ENCODE results near the gene USP49. TPM values are rescaled to one million over a fixed set of nuclear protein-coding genes. Genes with fewer than 3 reads are reported as not detected.
"Not testable (repeated sequence)": the region's sequence is repeated elsewhere in the genome, so short reads cannot be mapped to it uniquely, and the experiment has no call there.

Gene USP49
- total and polyA plus RNA-seq, 10 of the 15 experiments (the other 5 are each of a cell fraction or from before 2014, with no cell fraction given), result 1.0 to 7.7 (median 4.3) TPM

GRCh38 chr6:41943456-41943855 lies 48.3 kb upstream of the USP49 start (continued):
- no peak for TF ChIP-seq YBX1 (IDR thresholded peaks at IDR 0.05)
- no peak for TF ChIP-seq ETV6 (conservative IDR thresholded peaks at IDR 0.05 in 1 of 2, IDR thresholded peaks at IDR 0.05 in 1 of 2; ENCODE audit: borderline replicate concordance in 1 of 2, low read depth in 1 of 2)
- TF ChIP-seq BCL3 (IDR thresholded peaks at IDR 0.05; ENCODE audit: borderline replicate concordance, insufficient read depth, low read depth, low read length, poor library complexity, severe bottlenecking), result no peak
- no peak for TF ChIP-seq LARP7 (IDR thresholded peaks at IDR 0.05)
- no peak for TF ChIP-seq KDM1A (IDR thresholded peaks at IDR 0.05; ENCODE audit: borderline replicate concordance)
- TF ChIP-seq CBFB (IDR thresholded peaks at IDR 0.05; ENCODE audit: low read depth), result no peak

GRCh38 chr6:41942882-41943281 lies 47.7 kb upstream of the USP49 start:
- CTCF ChIA-PET, result interaction anchor here (1.0 to 13.2 kb wide), 4 partner anchors 14 to 102 kb away, joined by 3 to 193 read pairs (median 70); partner anchors contain the start of genes BYSL and MED20
- H2AFZ ChIP-seq (ENCODE audit: control insufficient read depth, low read depth, low read length); H3K36me3 ChIP-seq (ENCODE audit: control insufficient read depth in 2 of 2, insufficient read depth in 2 of 2, low read length in 1 of 2); DNase-seq (ENCODE audit: low read depth, low spot score); H3K9me3 ChIP-seq (replicated peaks; ENCODE audit: control insufficient read depth, insufficient read depth, low read length); H3K4me2 ChIP-seq (ENCODE audit: control insufficient read depth, insufficient read depth); H4K20me1 ChIP-seq (ENCODE audit: control insufficient read depth, insufficient read depth); ATAC-seq; in situ Hi-C loops (cut with MboI); BruUV-seq (replicated peaks); FAIRE-seq; H3K4me3 ChIP-seq; H3K27ac ChIP-seq (ENCODE audit: control insufficient read depth, insufficient read depth); H3K27me3 ChIP-seq (replicated peaks in 1 of 2; ENCODE audit: control insufficient read depth in 2 of 2, insufficient read depth in 2 of 2, low read length in 1 of 2); H3K9ac ChIP-seq (ENCODE audit: control insufficient read depth, insufficient read depth, low read length): not testable (repeated sequence)
- Histone ChIP-seq H3K4me1 (ENCODE audit: control insufficient read depth, insufficient read depth, low read length) (peaks cover 24% of the 10 kb centered on the region), H3K79me2 (ENCODE audit: control insufficient read depth, insufficient read depth, low read length) (peaks cover 35% of the 10 kb centered on the region)
- 82% methylated on average over 13 of the region's 14 CpGs for WGBS (ENCODE audit: insufficient coverage, insufficient replicate concordance, low lambda C conversion rate, missing lambda C conversion rate)
- intact Hi-C loops (cut with micrococcal nuclease; ENCODE audit: unreplicated experiment), result loop anchor here (5.0 kb wide), 2 partner anchors 84 to 269 kb away; no protein-coding TSS in a partner anchor
- RAD21 ChIA-PET (ENCODE audit: unreplicated experiment), result interaction anchor here (0.6 to 6.4 kb wide), 4 partner anchors 22 to 99 kb away, joined by 3 to 69 read pairs (median 8); partner anchors contain the start of genes BYSL and MED20
- POLR2A ChIA-PET, result interaction anchor here (0.6 kb wide), 1 partner anchor 219 kb away, joined by 7 read pairs; no protein-coding TSS in a partner anchor
- SMC1A ChIA-PET (ENCODE audit: uncharacterized antibody, unreplicated experiment), result interaction anchor here (0.6 to 12.4 kb wide), 9 partner anchors 10 to 952 kb away, joined by 3 to 138 read pairs (median 4); partner anchors contain the start of gene TAF8

Measured in GM12878 (cell line).